Measurements from ENCODE around the gene AGAP4.
"Not testable (repeated sequence)": the region's sequence is repeated elsewhere in the genome, so short reads cannot be mapped to it uniquely, and the experiment has no call there.

Gene AGAP4

DNA sequence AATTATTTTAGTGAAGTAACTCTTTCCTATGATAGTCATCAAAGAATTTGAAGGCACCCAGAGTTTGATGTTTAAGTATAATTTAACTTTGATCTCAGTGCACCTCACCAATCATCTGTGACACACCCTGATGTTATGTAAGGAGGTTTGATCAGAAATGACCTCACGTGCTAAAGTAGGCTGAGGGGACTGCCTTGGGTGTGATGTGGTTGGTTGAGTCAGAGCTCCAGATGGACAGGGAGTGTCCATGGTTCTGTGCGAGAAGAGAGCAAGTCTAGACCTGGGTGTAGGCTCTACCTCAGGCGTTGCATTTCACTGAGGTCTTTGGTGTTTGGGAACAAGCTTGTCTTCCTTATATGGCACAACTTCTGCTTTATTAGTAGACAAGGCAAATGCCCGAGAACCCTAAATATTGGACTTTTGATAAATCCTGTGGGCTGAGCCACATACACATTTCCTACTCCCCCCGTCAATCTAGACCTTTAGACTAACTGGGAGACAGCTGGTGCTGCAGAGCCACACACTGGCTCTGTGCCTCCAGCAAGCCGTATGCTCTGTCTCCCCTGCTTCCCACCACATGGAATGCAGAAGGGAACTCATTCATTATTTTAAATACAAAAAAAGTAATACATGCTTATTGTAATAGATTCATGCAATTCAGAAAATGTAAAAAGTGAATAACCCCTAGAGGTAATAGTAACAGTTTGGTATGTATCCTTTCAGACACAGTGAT is 56.4 kb downstream of the AGAP4 start:
- not testable (repeated sequence) for DNase-seq (ENCODE audit: low read depth in 2 of 2)

DNA sequence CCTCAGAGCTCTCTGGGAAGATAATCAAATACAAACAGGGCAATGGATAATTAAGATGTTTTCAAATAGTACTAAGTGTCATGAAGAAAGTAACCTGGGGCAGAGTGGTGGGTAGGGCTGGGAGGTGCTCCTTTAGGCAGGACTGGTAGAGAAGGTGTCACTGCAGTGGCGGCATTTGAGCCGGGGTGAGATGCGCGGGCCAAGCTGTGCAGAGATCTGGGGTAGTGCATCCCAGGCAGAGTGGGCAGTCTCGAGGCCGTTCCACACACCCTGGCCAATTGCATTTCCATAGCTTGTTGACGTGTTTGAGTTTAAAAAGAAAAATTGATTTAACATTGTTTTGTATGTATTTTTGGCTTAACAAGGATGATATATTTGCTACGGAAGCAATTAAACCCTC is 57.3 kb downstream of the AGAP4 start:
- DNase-seq (ENCODE audit: low read depth in 2 of 2), result not testable (repeated sequence)

GRCh38 chr10:45787212-45787741 is 60.0 kb downstream of the AGAP4 start:
- DNase-seq (ENCODE audit: low read depth in 2 of 2), result not testable (repeated sequence)

GRCh38 chr10:45786217-45786616 is 61.1 kb downstream of the AGAP4 start:
- DNase-seq (ENCODE audit: low read depth in 2 of 2), result not testable (repeated sequence)
